Left renal pelvis (tissue), 4 donors: ENCODE results near the gene BAZ1B. TPM values are rescaled to one million over a fixed set of nuclear protein-coding genes. Genes with fewer than 3 reads are reported as not detected.
"Not testable (repeated sequence)": the region's sequence is repeated elsewhere in the genome, so short reads cannot be mapped to it uniquely, and the experiment has no call there.

Experiments
- DNase-seq, 4 donors: peaks; one replicate each; pipeline ENCODE4 v3.0.0-alpha.2; 2013; ENCODE audit warnings: low read depth in 4 of 4, low spot score in 3 of 4
- polyA plus RNA-seq, 4 donors: library from polyadenylated mRNA; unstranded; fragments of 120-200 nt; gene quantifications; one replicate each; pipeline ENCODE4 v1.2.1, GENCODE V29; 2013; ENCODE audit not compliant: insufficient read length in 4 of 4

The BAZ1B gene
- polyA plus RNA-seq, 4 donors = 66.7 to 80.1 (median 72.3) TPM

- no peak for DNase-seq
Measured at GRCh38 chr7:73432676-73433075, 89.4 kb downstream of the BAZ1B start.

- DNase-seq = no peak
Measured at GRCh38 chr7:73431041-73431835, 90.9 kb downstream of the BAZ1B start.

GRCh38 chr7:73430540-73430939, 91.6 kb downstream of the BAZ1B start:
- not testable (repeated sequence) for DNase-seq

- no peak for DNase-seq
Measured at GRCh38 chr7:73429622-73430505, 92.2 kb downstream of the BAZ1B start.

- DNase-seq = peak in 1 of 4 donors; percentile 54
Measured at GRCh38 chr7:73429215-73429614, 92.9 kb downstream of the BAZ1B start.

- no peak for DNase-seq
Measured at GRCh38 chr7:73427902-73428787, 93.9 kb downstream of the BAZ1B start.

- DNase-seq = no peak
Measured at GRCh38 chr7:73426016-73426415, 96.1 kb downstream of the BAZ1B start.

GRCh38 chr7:73425356-73425983, 96.6 kb downstream of the BAZ1B start:
- no peak for DNase-seq

GRCh38 chr7:73424489-73424885, 97.6 kb downstream of the BAZ1B start:
- no peak for DNase-seq

GRCh38 chr7:73423519-73424488, 98.3 kb downstream of the BAZ1B start:
- no peak for DNase-seq

GRCh38 chr7:73420610-73421009, 101.5 kb downstream of the BAZ1B start:
- DNase-seq = not testable (repeated sequence)

GRCh38 chr7:73420016-73420415, 102.1 kb downstream of the BAZ1B start:
- not testable (repeated sequence) for DNase-seq

- DNase-seq = no peak
Measured at GRCh38 chr7:73418113-73418703, 103.9 kb downstream of the BAZ1B start.

GRCh38 chr7:73410541-73411131, 111.5 kb downstream of the BAZ1B start:
- DNase-seq = peak in 1 of 4 donors; percentile 32

GRCh38 chr7:73404860-73405259, 117.2 kb downstream of the BAZ1B start:
- not testable (repeated sequence) for DNase-seq

- peak in 2 of 4 donors; percentile 61 to 64 for DNase-seq
Measured at GRCh38 chr7:73399185-73400050, 122.7 kb downstream of the BAZ1B start.
